Stimulated activated CD4-positive, alpha-beta T cell treated with anti-CD3 and anti-CD28 coated beads, Interleukin-1b, Interleukin-23, amount 100 ng/mL, for 1 hour (primary cell): ENCODE data around the gene ZCCHC24.

Experiments
- DNase-seq, 2 donors: peaks; one replicate each; pipeline ENCODE4 v3.0.0-alpha.2; 2020; ENCODE audit warnings: low read depth in 2 of 2

The ZCCHC24 gene

DNA sequence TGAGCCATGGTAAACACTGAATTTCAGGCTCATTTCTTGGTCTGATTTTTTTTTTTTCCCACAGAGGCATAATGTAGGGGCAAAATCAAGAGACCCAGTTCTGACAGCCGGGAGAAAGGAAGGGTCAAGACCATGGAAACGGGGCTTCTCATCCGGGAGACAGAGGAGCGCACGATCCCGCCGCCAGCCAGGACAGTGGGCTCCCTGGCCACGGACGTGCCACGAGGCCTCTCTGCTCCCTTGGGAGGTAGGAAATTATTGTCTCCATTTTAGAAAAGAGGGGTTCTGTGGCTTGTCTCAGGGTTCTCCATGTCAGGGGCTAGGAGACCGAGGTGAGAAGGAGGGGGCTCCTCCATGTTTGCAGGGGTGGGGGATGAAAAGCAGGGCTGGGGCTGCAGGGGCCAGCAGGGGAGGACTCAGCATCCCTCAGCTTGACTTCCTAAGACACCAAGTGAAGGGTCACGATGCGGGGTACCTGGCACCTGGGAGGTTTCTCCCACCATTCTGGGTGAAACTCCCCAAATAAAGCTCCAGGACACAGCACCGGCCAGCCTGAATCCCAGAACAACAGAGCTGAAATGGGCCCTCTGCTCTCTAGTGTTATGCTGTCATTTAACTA, 60.5 kb downstream of the ZCCHC24 start:
- no peak for DNase-seq

DNA sequence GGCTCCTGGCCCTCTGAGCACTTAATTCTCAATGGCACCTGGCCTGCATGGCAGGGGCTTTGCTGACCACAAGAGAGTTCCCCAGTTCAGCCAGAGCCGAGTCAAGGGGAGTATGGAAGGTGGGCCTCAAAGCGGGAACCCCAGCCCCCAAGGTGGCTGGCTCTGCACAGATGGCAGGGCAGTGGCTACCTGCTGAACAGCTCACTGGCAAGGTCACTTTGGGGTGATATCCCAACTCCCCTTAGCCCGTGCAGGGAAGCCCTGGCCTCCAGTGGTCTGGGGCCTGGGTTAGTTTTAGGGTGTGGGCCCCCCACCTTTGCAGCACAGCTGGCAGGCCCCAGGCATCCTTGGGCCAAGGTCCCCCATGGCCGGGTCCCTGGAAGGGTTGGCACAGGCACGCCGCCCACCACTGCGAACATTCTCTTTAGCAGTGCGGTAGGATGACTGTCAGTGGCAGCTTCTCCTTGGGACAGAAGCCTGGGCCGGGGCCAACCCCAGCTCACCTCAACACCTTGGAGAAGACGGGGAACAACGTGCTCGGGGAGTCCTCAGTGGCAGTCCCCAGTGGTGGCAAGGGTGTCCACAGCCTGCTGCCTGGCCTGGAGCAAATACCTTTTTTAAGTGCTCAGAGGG, 61.3 kb downstream of the ZCCHC24 start:
- no peak for DNase-seq

- no peak for DNase-seq
Observed at GRCh38 chr10:79382491-79382941, 62.9 kb downstream of the ZCCHC24 start.

DNA sequence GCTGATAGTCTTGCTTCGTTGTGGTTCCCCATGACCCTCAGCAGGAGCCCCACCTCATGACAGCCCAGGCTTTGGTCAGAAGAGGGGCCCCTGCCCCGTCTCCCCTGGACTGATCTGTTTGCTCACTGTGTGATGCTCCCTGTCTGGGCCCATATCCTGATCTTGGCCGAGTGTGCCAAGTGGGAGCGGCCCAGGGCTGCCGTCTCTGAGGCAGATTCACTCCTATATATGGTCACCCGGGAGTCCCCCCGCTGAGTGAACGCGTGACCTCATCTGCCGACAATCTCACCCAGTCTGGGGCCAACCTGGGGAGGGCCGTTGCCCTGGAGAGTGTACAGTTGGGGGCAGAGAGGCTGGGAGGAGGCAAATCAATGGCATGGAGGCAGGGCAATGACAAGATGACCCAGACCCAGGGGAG, 63.6 kb downstream of the ZCCHC24 start:
- DNase-seq, result no peak

DNA sequence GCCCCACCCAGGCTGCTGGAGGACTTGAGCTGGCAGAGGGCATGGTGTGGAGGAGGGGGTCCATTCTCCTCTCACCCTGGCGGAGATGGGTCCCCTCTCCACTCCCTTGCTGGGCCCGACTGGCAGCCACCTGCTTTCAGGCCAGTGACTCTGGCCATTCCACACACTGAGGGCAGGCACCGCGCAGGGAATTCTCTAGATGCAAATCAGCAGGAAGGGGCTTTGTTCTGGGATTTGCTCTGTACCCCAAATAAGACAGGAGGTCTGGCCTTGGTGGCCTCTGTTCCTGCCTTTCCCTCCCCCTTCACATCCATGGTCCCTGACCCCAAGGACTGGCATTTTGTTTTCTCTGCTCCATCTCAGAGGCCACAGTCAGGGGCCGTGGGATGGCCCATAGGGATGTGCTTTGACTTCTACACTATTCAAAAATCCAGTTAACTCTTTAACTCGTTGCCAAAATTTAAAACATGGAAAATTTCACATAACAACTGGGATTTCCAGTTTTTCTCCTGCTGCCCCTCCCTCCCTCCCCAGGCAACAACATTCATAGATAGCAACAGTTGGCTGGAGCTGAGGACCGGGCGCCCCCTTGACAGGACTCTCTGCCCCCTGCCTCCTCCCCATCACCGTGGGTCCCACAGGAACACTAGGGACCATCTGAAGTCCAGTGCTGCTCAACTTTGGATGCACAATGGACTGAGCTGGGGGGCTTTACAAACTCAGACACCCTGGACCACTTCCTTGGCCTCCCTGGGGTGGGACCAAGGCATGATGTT, 64.3 kb downstream of the ZCCHC24 start:
- DNase-seq, result no peak

DNA sequence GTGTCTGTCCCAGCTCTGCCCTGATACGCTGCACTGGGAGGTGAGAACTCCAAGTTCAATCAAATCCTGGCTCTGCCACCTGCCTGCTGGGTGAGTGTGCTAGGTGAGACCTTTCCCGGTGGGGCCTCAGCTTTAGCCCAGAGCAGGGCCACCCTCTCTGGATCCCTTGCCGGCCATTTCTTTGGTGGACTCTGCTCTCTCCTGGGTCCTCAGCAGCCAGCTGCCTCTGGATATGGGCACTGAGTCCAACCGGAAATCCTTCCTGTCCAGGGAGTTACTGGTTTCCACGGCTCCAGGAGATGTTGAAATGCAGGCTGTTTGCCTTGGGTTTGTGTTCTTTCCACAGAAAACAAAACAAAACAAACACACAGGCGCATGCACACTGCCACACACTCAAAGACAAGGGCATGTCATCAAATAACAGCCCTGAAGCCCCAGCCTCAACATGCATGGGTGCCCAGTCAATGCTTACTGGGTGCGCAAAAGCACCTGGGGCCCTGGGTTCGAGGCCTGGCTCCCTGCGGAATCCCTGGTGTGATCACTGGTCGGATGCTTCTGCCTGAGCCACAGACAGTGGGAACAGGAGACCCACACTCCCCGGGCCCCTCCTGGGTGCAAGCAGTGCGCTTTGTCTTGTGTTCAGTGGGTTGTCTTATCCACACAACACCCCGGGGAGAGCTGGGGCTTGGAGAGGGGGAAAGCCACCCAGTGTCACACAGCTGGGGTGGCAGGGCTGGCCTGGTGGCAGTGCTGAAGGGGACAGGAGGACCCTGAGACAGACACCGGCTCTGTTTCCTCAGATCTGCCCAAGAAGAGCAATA, 65.1 kb downstream of the ZCCHC24 start:
- DNase-seq, result no peak

GRCh38 chr10:79379512-79380124, 65.8 kb downstream of the ZCCHC24 start:
- no peak for DNase-seq

DNA sequence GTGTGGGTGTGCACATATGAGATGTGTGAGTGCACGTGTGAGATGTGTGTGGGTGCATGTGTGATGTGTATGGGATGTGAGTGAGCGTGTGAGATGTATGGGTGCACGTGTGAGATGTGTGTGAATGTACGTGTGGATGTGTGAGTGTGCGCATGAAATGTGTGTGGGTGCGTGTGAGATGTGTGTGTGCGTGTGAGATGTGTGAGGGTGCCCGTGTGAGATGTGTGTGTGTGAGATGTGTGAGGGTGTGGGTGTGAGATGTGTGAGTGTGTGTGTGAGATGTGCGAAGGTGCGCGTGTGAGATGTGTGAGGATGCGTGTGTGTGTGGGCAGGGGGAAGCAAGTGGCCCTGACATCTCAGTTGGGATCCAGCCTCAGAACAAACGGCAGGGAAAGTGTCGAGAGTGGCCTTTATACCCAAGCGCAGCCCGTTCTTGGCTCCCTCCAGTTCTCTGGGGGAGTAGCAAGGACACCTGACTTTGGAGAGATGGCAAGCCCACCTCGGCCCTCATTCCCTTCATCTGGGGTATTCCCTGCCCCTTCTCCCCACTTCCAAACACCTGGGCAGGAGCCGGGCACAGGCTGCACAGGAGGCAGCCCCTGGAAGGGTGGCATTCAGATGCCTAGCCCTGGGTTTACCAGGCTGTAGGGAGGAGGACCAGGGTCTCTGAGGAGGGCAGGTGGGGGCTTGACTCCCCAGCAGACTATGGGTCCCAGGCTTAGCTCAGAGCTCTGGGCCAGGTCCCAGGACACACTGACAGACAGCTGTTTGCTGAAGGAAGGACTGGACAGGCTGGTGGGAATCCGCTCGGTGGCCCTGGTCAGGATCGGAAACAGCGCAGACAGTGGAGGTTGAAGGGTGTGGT, 66.5 kb downstream of the ZCCHC24 start:
- DNase-seq, result no peak

DNA sequence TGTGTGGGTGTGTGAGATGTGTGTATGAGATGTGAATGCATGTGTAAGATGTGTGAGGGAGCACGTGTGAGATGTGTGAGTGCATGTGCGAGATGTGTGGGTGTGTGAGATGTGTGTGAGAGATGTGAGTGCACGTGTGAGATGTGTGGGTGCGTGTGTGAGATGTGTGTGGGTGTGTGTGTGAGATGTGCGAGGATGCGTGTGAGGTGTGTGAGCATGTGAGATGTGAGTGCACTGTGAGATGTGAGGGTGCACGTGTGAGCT, 67.1 kb downstream of the ZCCHC24 start:
- no peak for DNase-seq

DNA sequence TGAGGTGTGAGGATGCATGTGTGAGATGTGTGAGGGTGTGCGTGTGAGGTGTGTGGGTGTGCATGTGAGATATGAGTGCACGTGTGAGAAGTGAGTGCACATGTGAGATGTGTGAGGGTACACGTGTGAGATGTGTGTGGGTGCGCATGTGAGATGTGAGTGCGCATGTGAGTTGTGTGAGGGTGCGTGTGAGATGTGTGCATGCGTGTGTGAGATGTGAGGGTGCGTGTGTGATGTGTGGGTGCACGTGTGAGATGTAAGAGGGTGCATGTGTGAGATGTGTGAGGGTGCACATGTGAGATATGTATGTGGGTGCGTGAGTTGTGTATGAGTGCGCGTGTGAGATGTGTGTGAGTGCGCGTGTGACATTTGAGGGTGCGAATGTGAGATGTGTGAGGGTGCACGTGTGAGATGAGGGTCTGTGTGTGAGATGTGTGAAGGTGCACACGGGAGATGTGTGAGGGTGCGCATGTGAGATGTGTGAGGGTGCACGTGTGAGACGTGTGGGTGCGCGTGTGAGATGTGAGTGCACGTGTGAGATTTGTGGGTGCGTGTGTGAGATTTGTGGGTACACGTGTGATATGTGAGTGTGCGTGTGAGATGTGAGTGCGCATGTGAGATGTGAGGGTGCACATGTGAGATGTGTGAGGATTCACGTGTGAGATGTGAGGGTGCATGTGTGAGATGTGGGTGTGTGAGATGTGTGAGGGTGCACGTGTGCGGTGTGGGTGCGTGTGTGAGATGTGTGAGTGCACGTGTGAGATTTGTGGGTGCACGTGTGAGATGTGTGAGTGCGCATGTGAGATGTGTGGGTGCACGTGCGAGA, 67.7 kb downstream of the ZCCHC24 start:
- DNase-seq, result no peak

GRCh38 chr10:79376751-79377556, 68.5 kb downstream of the ZCCHC24 start:
- no peak for DNase-seq

- no peak for DNase-seq
Observed at GRCh38 chr10:79376078-79376628, 69.3 kb downstream of the ZCCHC24 start.

- DNase-seq, result no peak
Observed at GRCh38 chr10:79375321-79376077, 69.9 kb downstream of the ZCCHC24 start.

DNA sequence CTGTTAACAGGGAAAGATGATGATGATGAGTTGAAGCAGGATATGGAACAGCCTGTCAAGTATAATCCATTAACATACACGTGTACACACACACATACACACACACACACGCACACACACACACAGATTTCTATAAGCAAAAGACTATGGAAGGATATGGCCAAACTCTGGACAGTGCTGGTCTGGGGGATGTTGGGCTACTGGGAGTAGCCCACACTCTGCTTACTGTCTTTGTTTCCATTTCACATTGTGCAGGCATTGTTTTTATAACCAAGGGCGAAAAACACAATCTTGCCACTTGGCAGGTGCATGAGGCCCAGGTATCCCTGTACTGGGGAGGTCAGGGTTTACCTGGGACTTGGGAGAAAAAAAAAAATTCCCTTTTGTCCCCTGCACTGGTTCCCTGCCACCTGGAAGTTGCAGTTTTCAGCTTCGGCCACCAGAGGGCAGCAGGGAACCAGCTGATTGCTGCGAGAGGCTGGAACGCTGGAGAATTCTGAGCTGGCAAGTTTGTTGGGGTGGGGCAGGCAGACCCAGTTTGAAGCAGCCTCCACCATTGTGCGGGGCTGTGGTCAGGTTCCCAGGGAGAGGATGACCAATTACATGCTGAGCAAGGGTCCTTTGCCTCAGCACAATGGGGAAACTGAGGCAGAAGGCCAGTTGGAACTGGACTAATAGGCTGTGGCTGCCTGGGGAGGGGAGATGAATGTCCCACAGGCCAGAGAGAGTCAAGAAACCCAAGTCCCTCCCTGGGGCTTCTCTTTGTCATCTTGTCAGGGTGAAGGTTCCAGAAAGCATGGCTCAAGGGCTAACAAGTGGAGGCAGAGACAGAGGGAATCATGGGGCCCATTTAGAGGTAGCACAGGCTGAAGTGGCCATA, 70.9 kb downstream of the ZCCHC24 start:
- peak; percentile 54 to 56 for DNase-seq

GRCh38 chr10:79372871-79373270, 72.6 kb downstream of the ZCCHC24 start:
- no peak for DNase-seq

DNA sequence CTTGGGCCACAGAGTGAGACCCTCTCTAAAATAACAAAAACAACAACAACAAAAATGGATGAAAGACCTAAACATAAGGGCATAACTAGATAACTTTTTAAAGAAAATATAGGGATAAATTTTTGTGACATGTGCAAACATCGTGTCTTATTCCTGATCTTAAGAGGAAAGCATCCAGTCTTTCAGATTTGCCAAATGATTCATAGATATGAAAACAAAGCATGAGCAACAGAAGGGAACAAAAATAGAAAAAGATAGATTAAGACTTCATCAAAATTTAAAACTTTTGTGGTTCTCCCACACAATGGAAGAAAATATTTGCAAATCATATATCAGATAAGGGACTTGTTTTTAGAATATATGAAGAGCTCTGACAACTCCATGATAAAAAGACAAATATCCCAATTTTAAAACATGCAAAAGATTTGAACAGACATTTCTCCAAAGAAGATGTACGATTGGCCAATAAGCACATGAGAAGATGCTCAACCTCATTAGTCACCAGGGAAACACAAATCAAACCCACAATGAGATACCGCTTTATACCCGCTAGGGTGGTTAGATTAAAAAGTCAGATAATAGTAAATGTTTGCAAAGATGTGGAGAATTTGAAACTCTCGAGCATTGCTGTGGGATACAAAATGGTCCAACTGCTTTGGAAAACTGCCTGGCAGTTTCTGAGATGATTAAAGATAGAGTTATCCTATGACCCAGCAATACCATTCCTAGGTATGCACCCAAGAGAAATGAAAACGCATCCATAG, 77.8 kb downstream of the ZCCHC24 start:
- DNase-seq, result no peak
